Epithelial cell of esophagus (primary cell): ENCODE data around the gene IL17RD.

Experiments
- DNase-seq: peaks from one replicate; pipeline ENCODE4 v3.0.0; 2010; ENCODE audit warnings: low read depth
- H3K4me3 ChIP-seq: 2 replicates; pipeline ENCODE4 v1.5.1; 2011; ENCODE audit warnings: mild to moderate bottlenecking, low read length, control low read depth
- TF ChIP-seq, protein P1 (sequence below): IDR thresholded peaks from 2 replicates; pipeline ENCODE4 v1.5.1; 2011; ENCODE audit warnings: low read depth, mild to moderate bottlenecking, low read length, control low read depth, inconsistent platforms; ENCODE audit not compliant: insufficient read depth; ENCODE audit errors: missing control alignments

IL17RD gene

DNA sequence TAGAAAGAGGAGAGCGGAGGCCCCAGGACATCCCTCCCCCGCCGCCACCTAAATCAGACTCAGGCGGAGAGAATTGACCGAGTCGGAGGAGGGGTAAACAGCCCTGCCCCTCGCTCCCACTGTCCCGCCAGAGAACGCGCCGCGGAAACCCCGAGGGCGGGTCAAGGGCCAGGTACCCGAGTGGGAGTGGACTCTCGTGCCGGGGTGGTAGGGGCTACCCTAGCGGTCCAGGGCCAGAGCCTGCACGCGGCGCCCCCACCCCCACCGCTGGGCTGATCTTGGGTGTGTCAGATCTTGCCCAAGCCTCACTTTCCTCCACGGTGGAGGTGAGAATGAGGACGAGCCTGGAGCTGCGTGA is 85.7 kb downstream of the IL17RD start:
- TF ChIP-seq, protein P1, sequence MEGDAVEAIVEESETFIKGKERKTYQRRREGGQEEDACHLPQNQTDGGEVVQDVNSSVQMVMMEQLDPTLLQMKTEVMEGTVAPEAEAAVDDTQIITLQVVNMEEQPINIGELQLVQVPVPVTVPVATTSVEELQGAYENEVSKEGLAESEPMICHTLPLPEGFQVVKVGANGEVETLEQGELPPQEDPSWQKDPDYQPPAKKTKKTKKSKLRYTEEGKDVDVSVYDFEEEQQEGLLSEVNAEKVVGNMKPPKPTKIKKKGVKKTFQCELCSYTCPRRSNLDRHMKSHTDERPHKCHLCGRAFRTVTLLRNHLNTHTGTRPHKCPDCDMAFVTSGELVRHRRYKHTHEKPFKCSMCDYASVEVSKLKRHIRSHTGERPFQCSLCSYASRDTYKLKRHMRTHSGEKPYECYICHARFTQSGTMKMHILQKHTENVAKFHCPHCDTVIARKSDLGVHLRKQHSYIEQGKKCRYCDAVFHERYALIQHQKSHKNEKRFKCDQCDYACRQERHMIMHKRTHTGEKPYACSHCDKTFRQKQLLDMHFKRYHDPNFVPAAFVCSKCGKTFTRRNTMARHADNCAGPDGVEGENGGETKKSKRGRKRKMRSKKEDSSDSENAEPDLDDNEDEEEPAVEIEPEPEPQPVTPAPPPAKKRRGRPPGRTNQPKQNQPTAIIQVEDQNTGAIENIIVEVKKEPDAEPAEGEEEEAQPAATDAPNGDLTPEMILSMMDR, result no peak
- peak overlapping the region; percentile 79 for H3K4me3 ChIP-seq
- DNase-seq, result peak; percentile 47

DNA sequence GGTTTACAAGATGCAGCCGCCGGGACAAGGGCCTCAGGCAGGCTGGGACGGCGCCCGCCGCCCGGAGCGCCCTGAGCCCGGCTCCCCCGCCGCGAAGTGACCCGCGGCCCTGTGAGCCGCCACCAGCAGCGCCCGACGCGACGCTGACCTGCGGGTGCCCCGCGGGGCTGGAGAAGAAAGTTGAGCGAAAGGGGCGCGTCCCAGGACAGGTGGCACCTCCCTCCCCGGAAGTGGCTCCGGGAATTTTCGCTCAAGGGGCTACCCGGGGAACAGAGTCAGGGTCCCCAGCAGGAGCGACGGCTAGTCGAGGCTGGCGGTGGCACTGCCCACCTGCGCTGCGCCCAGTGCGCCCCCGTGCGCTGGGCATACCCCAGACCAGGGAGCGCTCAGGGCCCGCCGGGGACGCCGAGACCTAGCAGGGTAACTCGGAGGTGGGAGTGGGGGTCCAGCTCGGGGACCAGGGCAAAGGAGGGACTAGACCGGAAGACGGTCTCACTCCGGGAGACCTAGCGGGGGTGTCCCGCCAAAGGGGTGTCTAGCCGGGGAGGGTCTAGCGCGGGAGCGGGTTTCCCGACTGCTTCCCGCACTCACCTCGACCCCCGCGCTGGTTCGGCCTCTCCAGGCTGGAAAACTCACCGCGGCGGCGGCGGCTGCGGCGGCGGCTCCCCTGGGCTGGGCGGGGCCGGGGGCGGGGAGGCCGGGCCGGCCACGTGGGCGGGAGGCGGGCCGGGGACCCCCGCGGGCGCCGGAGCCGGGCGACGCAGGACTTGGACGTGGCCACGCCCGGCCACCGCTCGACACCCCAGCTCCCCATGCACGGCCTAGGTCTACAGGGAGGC is 86.3 kb downstream of the IL17RD start:
- DNase-seq, result peak; percentile 35
- TF ChIP-seq, protein P1, result no peak
- peak overlapping the region; percentile 79 for H3K4me3 ChIP-seq

DNA sequence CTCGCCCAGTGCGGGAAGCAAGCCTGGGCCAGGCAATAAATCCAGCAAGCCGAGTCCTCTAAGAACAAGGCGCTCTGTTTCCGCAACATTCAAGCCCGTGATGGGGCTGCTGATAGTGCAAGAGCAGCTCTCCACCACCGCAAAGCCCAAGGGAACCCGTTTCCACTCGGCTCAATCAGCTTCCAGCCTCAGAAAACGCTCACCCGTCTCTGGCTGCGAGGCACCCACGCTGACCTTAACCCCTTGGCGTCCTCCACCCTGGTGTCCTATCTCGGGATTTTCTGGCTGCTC is 86.9 kb downstream of the IL17RD start:
- DNase-seq, result peak; percentile 42
- peak overlapping the region; percentile 79 for H3K4me3 ChIP-seq

DNA sequence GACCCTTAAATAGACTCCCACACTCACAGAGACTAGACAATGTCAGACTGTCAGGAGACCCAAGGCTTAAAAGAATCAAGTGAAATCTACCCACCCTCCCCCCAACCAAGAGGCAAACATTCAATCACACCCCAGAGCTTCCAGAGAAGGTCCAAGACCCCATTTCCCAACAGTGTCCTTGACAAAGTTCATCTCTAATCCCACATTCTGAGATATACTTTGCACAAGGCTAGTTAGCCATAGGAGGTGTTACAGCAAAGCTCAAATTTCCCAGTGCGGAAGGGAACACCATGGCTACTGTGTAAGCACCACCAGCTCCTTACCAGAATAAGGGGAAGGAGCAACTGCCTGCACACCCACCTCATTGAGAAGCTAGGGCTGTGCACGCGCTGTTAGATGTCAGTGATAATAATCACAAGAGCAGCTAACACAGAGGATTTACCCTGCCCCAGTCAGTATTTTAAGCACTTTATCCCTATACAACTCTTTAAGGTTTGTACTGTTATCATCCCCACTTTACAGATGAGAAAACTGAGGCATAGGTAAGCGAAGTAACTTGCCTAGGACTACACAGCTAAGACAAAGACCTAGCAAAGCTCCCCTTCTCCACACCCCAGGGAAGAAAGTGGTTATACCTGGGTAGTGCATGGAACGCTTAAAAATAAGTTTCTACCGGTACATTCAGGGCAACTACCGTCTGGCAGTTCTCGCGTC is 87.4 kb downstream of the IL17RD start:
- H3K4me3 ChIP-seq, result peak overlapping the region; percentile 79
- TF ChIP-seq, protein P1, result no peak
- no peak for DNase-seq

More for the DNA sequence above, 86.9 kb downstream of the IL17RD start:
- TF ChIP-seq, protein P1, result no peak

DNA sequence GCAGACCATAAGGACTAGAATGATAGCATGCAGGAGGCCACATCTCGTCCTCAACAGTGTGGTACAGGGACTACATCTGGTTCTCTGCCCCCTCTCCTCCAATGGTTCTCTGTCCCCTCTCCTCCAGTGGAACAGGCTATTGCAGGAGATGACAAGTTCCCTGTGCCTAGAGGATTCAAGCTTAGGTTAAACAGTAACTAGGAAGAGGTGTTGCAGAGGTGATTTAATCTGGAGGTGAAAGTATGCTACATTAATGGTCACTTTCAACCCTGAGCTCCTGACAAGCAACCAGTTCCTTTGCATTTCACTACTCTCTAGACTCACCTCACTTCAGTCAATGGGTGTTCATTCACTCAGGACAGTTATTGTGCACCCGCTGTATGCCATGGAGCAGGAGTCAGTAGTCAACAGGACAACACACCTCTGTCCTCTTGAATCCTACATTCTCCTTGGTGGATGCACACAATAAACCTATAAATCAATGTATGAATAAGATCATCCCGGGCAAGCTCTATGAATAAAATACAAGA is 88.7 kb downstream of the IL17RD start:
- no peak overlapping the region for H3K4me3 ChIP-seq
- TF ChIP-seq, protein P1, result no peak
- no peak for DNase-seq

DNA sequence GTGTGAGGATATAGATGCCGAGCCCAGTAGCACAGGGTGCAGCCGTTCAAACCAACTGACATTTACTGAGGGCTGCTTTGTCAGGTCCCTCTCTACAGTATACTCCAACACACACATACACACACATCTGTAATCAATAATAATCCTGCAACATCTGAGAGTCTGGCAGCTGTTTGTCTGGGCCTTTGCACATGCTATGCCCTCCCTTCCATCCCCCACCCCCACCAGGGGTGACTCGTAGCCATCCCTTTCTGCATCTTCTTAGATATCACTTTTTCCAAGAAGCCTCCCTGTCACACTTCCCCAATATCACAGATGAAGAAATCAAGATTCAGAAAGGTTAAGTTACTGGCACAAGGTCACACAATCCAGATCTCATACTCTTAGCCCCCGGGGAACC is 91.0 kb downstream of the IL17RD start:
- TF ChIP-seq, protein P1, result no peak
- no peak overlapping the region for H3K4me3 ChIP-seq
- DNase-seq, result no peak
